ENCODE measurements around the gene NUTM1. TPM values are rescaled to one million over a fixed set of nuclear protein-coding genes. Genes with fewer than 3 reads are reported as not detected.

Gene NUTM1
- total RNA-seq, 1 experiment from 2014 or later, result 0.46 TPM

GRCh38 chr15:34367101-34368081, 24.3 kb downstream of the NUTM1 start, which contains the start of gene LPCAT4 (continued):
- peak; percentile 80 for TF ChIP-seq E2F1 (CRISPR knock-in tag; IDR thresholded peaks at IDR 0.05)
- peak; percentile 72; the same call in 1 of the 2 replicates for TF ChIP-seq FOXP4 (CRISPR knock-in tag; IDR thresholded peaks at IDR 0.05)
- peak; percentile 92; the same call in 1 of the 2 replicates for TF ChIP-seq HMGXB4 (CRISPR knock-in tag; IDR thresholded peaks at IDR 0.05)
- TF ChIP-seq ETV6 (CRISPR knock-in tag; IDR thresholded peaks at IDR 0.05), result peak; percentile 81
- no peak for TF ChIP-seq FOXJ3 (CRISPR knock-in tag; IDR thresholded peaks at IDR 0.05; ENCODE audit: borderline replicate concordance)

GRCh38 chr15:34370129-34370528, 27.0 kb downstream of the NUTM1 start:
- peaks cover 20% of the 10 kb centered on the region for H3K4me1 Mint-ChIP-seq
- no peak overlapping the region for H3K4me3 Mint-ChIP-seq
- H3K27ac Mint-ChIP-seq, result no peak overlapping the region
- ChIA-PET POLR2A (no interaction called here), CTCF (no interaction called here)
- peaks cover 12% of the 10 kb centered on the region for H3K36me3 Mint-ChIP-seq
- DNase-seq (ENCODE audit: low spot score) (no peak), ATAC-seq (no peak)
- no peaks in the 10 kb centered on the region; the same call in 1 of the 2 replicates for H3K27me3 Mint-ChIP-seq (ENCODE audit: low read depth)
- peaks cover 23% of the 10 kb centered on the region for H3K9me3 Mint-ChIP-seq
- TF ChIP-seq ZNF512 (CRISPR knock-in tag; IDR thresholded peaks at IDR 0.05; ENCODE audit: borderline replicate concordance), result no peak
- no peak for TF ChIP-seq USF2 (CRISPR knock-in tag; IDR thresholded peaks at IDR 0.05)
- TF ChIP-seq ZBTB21 (CRISPR knock-in tag; IDR thresholded peaks at IDR 0.05; ENCODE audit: borderline replicate concordance), result no peak
- no peak for TF ChIP-seq FOXJ3 (CRISPR knock-in tag; IDR thresholded peaks at IDR 0.05; ENCODE audit: borderline replicate concordance)
- no peak for TF ChIP-seq GRHL2 (CRISPR knock-in tag; IDR thresholded peaks at IDR 0.05; ENCODE audit: insufficient replicate concordance, severe bottlenecking)
- no peak for TF ChIP-seq ATF1 (CRISPR knock-in tag; IDR thresholded peaks at IDR 0.05)
- no peak for TF ChIP-seq CREB1 (CRISPR knock-in tag; IDR thresholded peaks at IDR 0.05)
- TF ChIP-seq STAT6 (CRISPR knock-in tag; conservative IDR thresholded peaks at IDR 0.05; ENCODE audit: low read depth), result no peak
- no peak for TF ChIP-seq NFATC4 (CRISPR knock-in tag; IDR thresholded peaks at IDR 0.05)
- TF ChIP-seq ZNF532 (CRISPR knock-in tag; IDR thresholded peaks at IDR 0.05; ENCODE audit: borderline replicate concordance), result no peak
- TF ChIP-seq RORB (CRISPR knock-in tag; IDR thresholded peaks at IDR 0.05), result no peak
